Neural progenitor cell (in vitro differentiated cells): ENCODE data around the gene CXCL14. TPM values are rescaled to one million over a fixed set of nuclear protein-coding genes. Genes with fewer than 3 reads are reported as not detected.

Experiments used
- DNase-seq: peaks from one replicate; pipeline ENCODE4 v3.0.0-alpha.2; 2016; ENCODE audit warnings: low spot score
- H2AFZ ChIP-seq: fragments of 200-600 bp; sonication (generic); replicated peaks from 2 replicates; pipeline ENCODE4 v1.6.1; 2016; ENCODE audit warnings: antibody characterized with exemption
- H3F3A ChIP-seq: fragments of 200-600 bp; sonication (generic); 2 replicates; pipeline ENCODE4 v1.6.1; 2016; ENCODE audit warnings: antibody characterized with exemption, low read depth
- H3K27ac ChIP-seq: fragments of 200-600 bp; sonication (generic); 2 replicates; pipeline ENCODE4 v1.5.1; 2016; ENCODE audit warnings: mild to moderate bottlenecking
- H3K27me3 ChIP-seq: fragments of 200-600 bp; sonication (generic); 2 replicates; pipeline ENCODE4 v1.6.1; 2016; ENCODE audit warnings: mild to moderate bottlenecking, moderate library complexity
- H3K36me3 ChIP-seq: fragments of 200-600 bp; sonication (generic); 2 replicates; pipeline ENCODE4 v1.5.1; 2016
- H3K4me1 ChIP-seq: fragments of 200-600 bp; sonication (generic); 2 replicates; pipeline ENCODE4 v1.6.1; 2016; ENCODE audit warnings: mixed run types
- H3K4me2 ChIP-seq: fragments of 200-600 bp; sonication (generic); 2 replicates; pipeline ENCODE4 v1.6.1; 2016
- H3K4me3 ChIP-seq: fragments of 200-600 bp; sonication (generic); 2 replicates; pipeline ENCODE4 v1.5.1; 2016
- H3K79me2 ChIP-seq: fragments of 200-600 bp; sonication (generic); 2 replicates; pipeline ENCODE4 v1.6.1; 2016; ENCODE audit warnings: low read depth
- H3K9ac ChIP-seq: fragments of 200-600 bp; sonication (generic); 2 replicates; pipeline ENCODE4 v1.6.1; 2016
- H3K9me3 ChIP-seq: fragments of 200-600 bp; sonication (generic); 2 replicates; pipeline ENCODE4 v1.5.1; 2016; ENCODE audit warnings: low read depth
- H4K20me1 ChIP-seq: fragments of 200-600 bp; sonication (generic); 2 replicates; pipeline ENCODE4 v1.6.1; 2016; ENCODE audit warnings: low read depth
- H3K27ac Mint-ChIP-seq: 3 replicates; pipeline ENCODE4 v1.8.0; 2021; ENCODE audit warnings: mixed read lengths
- H3K27me3 Mint-ChIP-seq: 2 replicates; pipeline ENCODE4 v1.8.0; 2022; ENCODE audit warnings: low read depth, mild to moderate bottlenecking, inconsistent platforms, moderate library complexity, mixed read lengths; ENCODE audit not compliant: insufficient read depth
- H3K36me3 Mint-ChIP-seq: 3 replicates; pipeline ENCODE4 v1.8.0; 2021; ENCODE audit warnings: mixed read lengths
- H3K4me1 Mint-ChIP-seq: 3 replicates; pipeline ENCODE4 v1.8.0; 2021; ENCODE audit warnings: mixed read lengths
- H3K4me3 Mint-ChIP-seq: 3 replicates; pipeline ENCODE4 v1.8.0; 2021; ENCODE audit warnings: mild to moderate bottlenecking, moderate library complexity, mixed read lengths
- H3K9me3 Mint-ChIP-seq: 3 replicates; pipeline ENCODE4 v1.8.0; 2020; ENCODE audit warnings: mixed read lengths
- EZH2 ChIP-seq: fragments of 200-600 bp; sonication (generic); IDR thresholded peaks from 2 replicates; pipeline ENCODE4 v1.6.1; 2017; ENCODE audit warnings: antibody characterized with exemption, mild to moderate bottlenecking, moderate library complexity
- EZH2phosphoT487 ChIP-seq: fragments of 200-600 bp; sonication (generic); IDR thresholded peaks from 2 replicates; pipeline ENCODE4 v1.6.1; 2017; ENCODE audit warnings: antibody characterized with exemption
- total RNA-seq: library from RNA; depleted of rRNA; stranded (reverse); fragments of >200 nt; gene quantifications from 2 replicates; pipeline ENCODE4 v1.2.3, GENCODE V29; 2015; ENCODE audit warnings: low replicate concordance
- TF ChIP-seq, protein P1 (sequence below): fragments of 200-600 bp; sonication (generic); IDR thresholded peaks from 2 replicates; pipeline ENCODE4 v1.5.1; 2017; ENCODE audit warnings: antibody characterized with exemption, mild to moderate bottlenecking

CXCL14 gene
- total RNA-seq, 1 donor from 2014 or later = 0.45 TPM

DNA sequence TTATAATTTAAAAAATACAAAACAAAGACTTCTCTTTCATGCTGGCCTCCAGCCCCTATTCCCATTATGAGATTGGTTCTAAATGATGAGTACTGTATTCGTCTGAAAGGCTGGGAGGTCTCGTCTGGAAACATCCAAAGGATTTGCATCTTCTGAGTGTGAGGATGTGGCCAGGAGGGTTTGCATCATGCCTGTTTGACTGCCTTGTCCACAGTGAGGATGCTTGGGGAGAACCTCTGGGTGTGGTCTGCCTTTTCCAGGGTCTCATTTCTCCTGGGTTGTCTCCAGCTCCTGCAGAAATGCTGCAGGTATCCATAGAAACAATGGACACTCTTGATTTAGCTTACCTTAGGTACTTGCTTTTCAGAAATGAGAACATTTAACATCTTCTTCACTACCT is 26.4 kb upstream of the CXCL14 start:
- Histone ChIP-seq H3K9me3 (no peaks in the 10 kb centered on the region), H3K79me2 (no peaks in the 10 kb centered on the region), H3K27ac (no peak overlapping the region), H4K20me1 (peaks cover 3% of the 10 kb centered on the region), H3K4me3 (no peak overlapping the region), H3K36me3 (no peaks in the 10 kb centered on the region), H3K27me3 (no peaks in the 10 kb centered on the region), H3K4me2 (no peak overlapping the region), H3F3A (peaks cover 15% of the 10 kb centered on the region), H2AFZ (no peak overlapping the region), H3K9ac (no peak overlapping the region), H3K4me1 (peaks cover 26% of the 10 kb centered on the region)
- TF ChIP-seq EZH2 (no peak), EZH2phosphoT487 (no peak)
- TF ChIP-seq, protein P1, sequence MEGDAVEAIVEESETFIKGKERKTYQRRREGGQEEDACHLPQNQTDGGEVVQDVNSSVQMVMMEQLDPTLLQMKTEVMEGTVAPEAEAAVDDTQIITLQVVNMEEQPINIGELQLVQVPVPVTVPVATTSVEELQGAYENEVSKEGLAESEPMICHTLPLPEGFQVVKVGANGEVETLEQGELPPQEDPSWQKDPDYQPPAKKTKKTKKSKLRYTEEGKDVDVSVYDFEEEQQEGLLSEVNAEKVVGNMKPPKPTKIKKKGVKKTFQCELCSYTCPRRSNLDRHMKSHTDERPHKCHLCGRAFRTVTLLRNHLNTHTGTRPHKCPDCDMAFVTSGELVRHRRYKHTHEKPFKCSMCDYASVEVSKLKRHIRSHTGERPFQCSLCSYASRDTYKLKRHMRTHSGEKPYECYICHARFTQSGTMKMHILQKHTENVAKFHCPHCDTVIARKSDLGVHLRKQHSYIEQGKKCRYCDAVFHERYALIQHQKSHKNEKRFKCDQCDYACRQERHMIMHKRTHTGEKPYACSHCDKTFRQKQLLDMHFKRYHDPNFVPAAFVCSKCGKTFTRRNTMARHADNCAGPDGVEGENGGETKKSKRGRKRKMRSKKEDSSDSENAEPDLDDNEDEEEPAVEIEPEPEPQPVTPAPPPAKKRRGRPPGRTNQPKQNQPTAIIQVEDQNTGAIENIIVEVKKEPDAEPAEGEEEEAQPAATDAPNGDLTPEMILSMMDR = no peak
- Mint-ChIP-seq H3K27me3 (peaks cover 5% of the 10 kb centered on the region), H3K36me3 (no peaks in the 10 kb centered on the region), H3K4me3 (no peak overlapping the region), H3K9me3 (no peaks in the 10 kb centered on the region), H3K27ac (no peak overlapping the region), H3K4me1 (peaks cover 6% of the 10 kb centered on the region)
- DNase-seq = no peak

DNA sequence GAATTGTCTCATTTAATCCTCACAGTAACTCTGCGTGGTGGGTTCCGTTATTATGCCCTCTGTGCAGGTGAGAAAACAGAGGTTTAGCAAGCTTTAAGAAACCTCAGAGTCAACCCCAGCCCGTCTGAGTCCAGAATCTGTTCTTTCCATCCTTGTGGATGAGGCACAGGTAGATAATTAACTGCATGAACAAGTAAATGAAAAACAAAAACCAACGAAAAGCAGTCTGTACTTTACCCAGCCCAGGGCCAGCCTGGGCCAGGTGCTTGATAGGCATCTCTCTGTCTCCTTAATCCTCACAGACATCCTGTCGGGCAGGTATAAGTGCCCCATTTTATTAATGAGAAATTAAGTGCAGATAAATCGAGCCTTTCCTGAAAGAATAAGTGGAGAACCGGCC is 25.3 kb upstream of the CXCL14 start:
- Mint-ChIP-seq H3K36me3 (no peaks in the 10 kb centered on the region), H3K9me3 (no peaks in the 10 kb centered on the region), H3K27me3 (peaks cover 7% of the 10 kb centered on the region), H3K4me1 (peaks cover 6% of the 10 kb centered on the region), H3K4me3 (no peak overlapping the region), H3K27ac (no peak overlapping the region)
- peaks cover 15% of the 10 kb centered on the region for H3F3A ChIP-seq
- H3K4me1 ChIP-seq = peaks cover 26% of the 10 kb centered on the region
- H2AFZ ChIP-seq = no peak overlapping the region
- TF ChIP-seq EZH2phosphoT487 (no peak), EZH2 (no peak)
- TF ChIP-seq, protein P1 = no peak
- H3K27me3 ChIP-seq = no peaks in the 10 kb centered on the region
- H3K79me2 ChIP-seq = no peaks in the 10 kb centered on the region
- no peaks in the 10 kb centered on the region for H3K36me3 ChIP-seq
- peaks cover 3% of the 10 kb centered on the region for H4K20me1 ChIP-seq
- peak overlapping the region; percentile 61 for H3K4me2 ChIP-seq
- no peak overlapping the region for H3K27ac ChIP-seq
- no peak overlapping the region for H3K4me3 ChIP-seq
- DNase-seq = no peak
- no peak overlapping the region for H3K9ac ChIP-seq
- H3K9me3 ChIP-seq = no peaks in the 10 kb centered on the region

- Mint-ChIP-seq H3K36me3 (no peaks in the 10 kb centered on the region), H3K27me3 (peaks cover 10% of the 10 kb centered on the region)
These were observed 24.3 kb upstream of the CXCL14 start for GRCh38 chr5:135602882-135603721.

More at GRCh38 chr5:135602882-135603721, 24.3 kb upstream of the CXCL14 start:
- Mint-ChIP-seq H3K9me3 (no peaks in the 10 kb centered on the region), H3K4me1 (peaks cover 6% of the 10 kb centered on the region), H3K27ac (no peak overlapping the region), H3K4me3 (no peak overlapping the region)
- Histone ChIP-seq H4K20me1 (peaks cover 3% of the 10 kb centered on the region), H3F3A (peaks cover 15% of the 10 kb centered on the region), H3K4me1 (peaks cover 26% of the 10 kb centered on the region), H3K27me3 (no peaks in the 10 kb centered on the region), H3K4me3 (no peak overlapping the region), H3K27ac (no peak overlapping the region), H2AFZ (no peak overlapping the region), H3K9me3 (no peaks in the 10 kb centered on the region), H3K9ac (no peak overlapping the region), H3K4me2 (peak overlapping the region; percentile 61), H3K36me3 (no peaks in the 10 kb centered on the region), H3K79me2 (no peaks in the 10 kb centered on the region)
- DNase-seq = peak; percentile 81
- TF ChIP-seq EZH2phosphoT487 = peak; percentile 52
- TF ChIP-seq, protein P1 = no peak
- TF ChIP-seq EZH2 = no peak
